OCI-LY3 (cell line): Measurements from ENCODE around the gene SLC51A.

Source experiments
- H2AFZ ChIP-seq: fragments of 200-600, 300-600 bp; shearing (Covaris generic); 2 replicates; pipeline ENCODE4 v1.6.0; 2014; ENCODE audit warnings: antibody characterized with exemption, low read depth, low read length
- H3K27ac ChIP-seq: fragments of 200-600, 300-600 bp; sonication (generic); 2 replicates; pipeline ENCODE4 v1.5.1; 2014; ENCODE audit warnings: mild to moderate bottlenecking, low read length, moderate library complexity, mixed read lengths
- H3K27me3 ChIP-seq: fragments of 200-600, 300-600 bp; sonication (generic); 2 replicates; pipeline ENCODE4 v1.6.1; 2014; ENCODE audit warnings: low read depth, low read length, mixed read lengths
- H3K36me3 ChIP-seq: fragments of 200-600, 300-600 bp; sonication (generic); replicated peaks from 2 replicates; pipeline ENCODE3; 2014; ENCODE audit warnings: low read depth, low read length, mixed read lengths
- H3K4me1 ChIP-seq: fragments of 300-600, 200-600 bp; sonication (generic); 2 replicates; pipeline ENCODE4 v1.6.1; 2014; ENCODE audit warnings: low read length, mixed read lengths
- H3K4me2 ChIP-seq: fragments of 200-600, 300-600 bp; sonication (generic); 2 replicates; pipeline ENCODE4 v1.6.1; 2014; ENCODE audit warnings: low read length, mixed read lengths
- H3K4me3 ChIP-seq: fragments of 300-600, 200-600 bp; sonication (generic); 2 replicates; pipeline ENCODE4 v1.5.1; 2014; ENCODE audit warnings: antibody characterized with exemption, mild to moderate bottlenecking, low read length, moderate library complexity
- H3K79me2 ChIP-seq: fragments of 300-600, 200-600 bp; shearing (Covaris generic); 2 replicates; pipeline ENCODE4 v1.6.1; 2014; ENCODE audit warnings: mild to moderate bottlenecking, low read length, mixed read lengths
- H3K9ac ChIP-seq: fragments of 300-600, 200-600 bp; shearing (Covaris generic); 2 replicates; pipeline ENCODE4 v1.6.0; 2014; ENCODE audit warnings: mild to moderate bottlenecking, low read length, moderate library complexity
- H3K9me3 ChIP-seq: fragments of 200-600, 300-600 bp; shearing (Covaris generic); 2 replicates; pipeline ENCODE4 v1.6.1; 2014; ENCODE audit warnings: low read length, mixed read lengths; ENCODE audit not compliant: insufficient read depth
- H4K20me1 ChIP-seq: fragments of 200-600, 300-600 bp; sonication (generic); 2 replicates; pipeline ENCODE4 v1.6.1; 2016; ENCODE audit warnings: low read length, mixed read lengths; ENCODE audit not compliant: insufficient read depth
- CTCF ChIP-seq: fragments of 200-600, 300-600 bp; sonication (generic); IDR thresholded peaks from 2 replicates; pipeline ENCODE4 v1.5.1; 2014; ENCODE audit warnings: antibody characterized with exemption, low read length, low read depth
- EZH2phosphoT487 ChIP-seq: fragments of 200-600 bp; shearing (Covaris generic); IDR thresholded peaks from 2 replicates; pipeline ENCODE4 v1.6.1; 2018; ENCODE audit warnings: antibody characterized with exemption, mixed run types, low read depth

Gene SLC51A

GRCh38 chr3:196227629-196228493 lies 11.5 kb downstream of the SLC51A start:
- Histone ChIP-seq H3K27ac (no peak overlapping the region), H3K27me3 (no peaks in the 10 kb centered on the region), H3K79me2 (no peaks in the 10 kb centered on the region), H3K4me3 (no peak overlapping the region), H3K4me1 (peaks cover 11% of the 10 kb centered on the region), H3K9ac (no peak overlapping the region), H3K9me3 (no peaks in the 10 kb centered on the region), H4K20me1 (no peaks in the 10 kb centered on the region), H3K36me3 (no peaks in the 10 kb centered on the region), H2AFZ (no peak overlapping the region), H3K4me2 (no peak overlapping the region)
- TF ChIP-seq CTCF = peak; percentile 14; the same call in 1 of the 2 replicates
- no peak for TF ChIP-seq EZH2phosphoT487

GRCh38 chr3:196232154-196232881 lies 16.0 kb downstream of the SLC51A start:
- peaks cover 24% of the 10 kb centered on the region for H3K4me1 ChIP-seq
- H4K20me1 ChIP-seq = no peaks in the 10 kb centered on the region
- peak overlapping the region; percentile 62 for H3K4me2 ChIP-seq
- no peaks in the 10 kb centered on the region for H3K27me3 ChIP-seq
- H3K36me3 ChIP-seq = no peaks in the 10 kb centered on the region
- H3K27ac ChIP-seq = no peak overlapping the region
- H3K4me3 ChIP-seq = peak overlapping the region; percentile 21; the same call in 1 of the 2 replicates
- H3K79me2 ChIP-seq = no peaks in the 10 kb centered on the region
- no peak overlapping the region for H3K9ac ChIP-seq
- H3K9me3 ChIP-seq = no peaks in the 10 kb centered on the region
- TF ChIP-seq EZH2phosphoT487 (no peak), CTCF (no peak)
- no peak overlapping the region for H2AFZ ChIP-seq

- H2AFZ ChIP-seq = no peak overlapping the region
- no peaks in the 10 kb centered on the region for H3K27me3 ChIP-seq
- no peaks in the 10 kb centered on the region for H3K79me2 ChIP-seq
- H3K9ac ChIP-seq = no peak overlapping the region
- H3K4me1 ChIP-seq = peaks cover 29% of the 10 kb centered on the region
- no peaks in the 10 kb centered on the region for H4K20me1 ChIP-seq
- no peak overlapping the region for H3K27ac ChIP-seq
- no peaks in the 10 kb centered on the region for H3K9me3 ChIP-seq
- H3K4me3 ChIP-seq = 0 out of 2 replicates have a peak overlapping the region, but pooled peaks have one; percentile 1
- TF ChIP-seq EZH2phosphoT487 (no peak), CTCF (no peak)
- no peaks in the 10 kb centered on the region for H3K36me3 ChIP-seq
- H3K4me2 ChIP-seq = peak overlapping the region; percentile 62
These were observed 16.5 kb downstream of the SLC51A start for GRCh38 chr3:196232882-196233251.

- Histone ChIP-seq H3K4me3 (no peak overlapping the region), H3K4me1 (peaks cover 29% of the 10 kb centered on the region), H3K27ac (no peak overlapping the region), H3K9ac (no peak overlapping the region), H3K27me3 (no peaks in the 10 kb centered on the region), H3K36me3 (peaks cover 4% of the 10 kb centered on the region), H2AFZ (no peak overlapping the region), H3K4me2 (no peak overlapping the region), H3K79me2 (no peaks in the 10 kb centered on the region), H3K9me3 (no peaks in the 10 kb centered on the region), H4K20me1 (no peaks in the 10 kb centered on the region)
- TF ChIP-seq CTCF = no peak
- no peak for TF ChIP-seq EZH2phosphoT487
These were observed 19.3 kb downstream of the SLC51A start for GRCh38 chr3:196235452-196236122.
